Cardiac septum (tissue), 1 donor: ENCODE data around the gene AGAP5. TPM values are rescaled to one million over a fixed set of nuclear protein-coding genes. Genes with fewer than 3 reads are reported as not detected.
"Not testable (repeated sequence)": the region's sequence is repeated elsewhere in the genome, so short reads cannot be mapped to it uniquely, and the experiment has no call there.

Experiments used
- DNase-seq: peaks from one replicate; pipeline ENCODE4 v3.0.0-alpha.2; 2020; ENCODE audit warnings: low spot score
- intact Hi-C: fragments of 100-400 bp; cut with DNase I; formaldehyde crosslinking; loops from one replicate; pipeline ENCODE4 v1.14.0; 2022
- total RNA-seq: library from RNA; stranded (reverse); fragmentation: NEBNext Ultra II Directional; extraction: Animal tissue kit (Norgen Biotek cat#: 25700); gene quantifications from one replicate; pipeline ENCODE4 v1.2.1, GENCODE V29; 2021
- donor health status: DM: no; HTN: no; CAD: no.

Gene AGAP5
- total RNA-seq, 1 donor from 2014 or later = 5.2 TPM

DNA sequence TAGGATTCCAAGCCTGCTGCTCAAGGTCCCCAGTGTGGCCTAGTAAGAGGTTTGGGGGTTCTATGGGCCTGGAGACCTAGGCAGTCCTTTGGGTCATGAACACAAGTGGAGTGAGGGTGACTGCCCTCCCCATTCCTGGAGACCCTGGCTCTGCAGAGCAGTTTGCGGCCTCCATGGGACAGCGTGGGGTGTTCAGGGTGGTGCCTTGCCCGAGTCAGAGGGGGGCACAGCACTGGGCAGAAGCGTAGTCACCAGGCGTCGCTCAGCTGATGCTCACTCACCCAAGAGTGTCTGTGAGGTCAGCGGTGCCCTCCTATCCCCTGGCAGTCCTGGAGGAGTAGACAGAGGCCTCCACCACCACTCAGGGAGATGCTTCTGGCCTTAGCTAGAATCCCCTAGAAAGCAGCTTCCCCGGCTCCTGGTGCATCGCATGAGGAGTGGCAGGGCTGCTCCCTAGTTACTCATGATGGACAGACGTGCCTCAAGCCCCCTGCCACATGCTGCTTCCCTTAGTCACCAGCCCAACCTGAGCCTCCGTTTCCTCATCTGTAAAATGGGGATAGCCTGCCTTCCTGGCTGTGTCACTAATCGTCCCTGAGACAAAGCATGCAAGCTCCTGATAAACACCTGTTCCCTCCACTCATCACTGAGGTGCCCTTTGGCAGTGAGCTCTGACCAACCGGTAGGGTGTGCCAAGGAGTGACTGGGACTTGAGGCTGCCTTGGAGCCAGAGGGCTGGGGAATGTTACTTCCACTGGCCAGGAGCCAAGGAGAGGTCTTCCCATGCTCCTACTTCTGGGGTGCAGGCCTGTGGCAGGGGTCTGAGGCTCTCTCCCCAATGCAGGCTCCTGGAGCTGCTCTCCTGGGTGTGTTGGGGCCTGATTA, 33.5 kb downstream of the AGAP5 start:
- intact Hi-C loops = not testable (repeated sequence)

DNA sequence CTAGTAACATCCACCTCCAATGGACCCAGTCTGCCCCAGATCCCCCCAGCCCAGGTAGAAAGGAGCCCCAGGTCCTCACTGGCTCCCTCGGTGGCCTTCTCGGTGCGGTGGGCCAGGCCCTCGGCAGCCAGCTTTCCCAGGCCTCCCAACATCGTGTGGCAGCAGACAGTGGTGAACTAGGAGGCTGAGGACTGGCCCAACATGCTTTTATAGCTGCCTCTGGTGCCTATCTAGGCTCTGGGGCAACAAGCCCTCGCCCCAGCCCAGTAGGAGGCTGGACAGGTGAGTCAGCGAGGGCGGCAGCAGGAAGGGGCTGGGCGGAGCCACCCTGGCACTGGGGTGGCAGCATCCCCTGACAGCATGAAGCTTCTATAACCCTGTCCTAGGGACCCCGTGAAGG, 34.3 kb downstream of the AGAP5 start:
- intact Hi-C loops = not testable (repeated sequence)

More for the DNA sequence above, 33.5 kb downstream of the AGAP5 start:
- not testable (repeated sequence) for DNase-seq

GRCh38 chr10:73662705-73663104, 35.2 kb downstream of the AGAP5 start:
- DNase-seq, intact Hi-C loops: not testable (repeated sequence)

More for the DNA sequence above, 34.3 kb downstream of the AGAP5 start:
- not testable (repeated sequence) for DNase-seq

GRCh38 chr10:73655990-73656298, 42.0 kb downstream of the AGAP5 start, which contains the start of gene SYNPO2L:
TSS of gene SYNPO2L (minus strand) at chr10:73656029. CDS start at chr10:73655922, 107 bp downstream.
- peak; percentile 83 for DNase-seq
- intact Hi-C loops = no loop called here

- DNase-seq = no peak
- intact Hi-C loops = no loop called here
Observed at GRCh38 chr10:73655257-73655989, 42.5 kb downstream of the AGAP5 start.

DNA sequence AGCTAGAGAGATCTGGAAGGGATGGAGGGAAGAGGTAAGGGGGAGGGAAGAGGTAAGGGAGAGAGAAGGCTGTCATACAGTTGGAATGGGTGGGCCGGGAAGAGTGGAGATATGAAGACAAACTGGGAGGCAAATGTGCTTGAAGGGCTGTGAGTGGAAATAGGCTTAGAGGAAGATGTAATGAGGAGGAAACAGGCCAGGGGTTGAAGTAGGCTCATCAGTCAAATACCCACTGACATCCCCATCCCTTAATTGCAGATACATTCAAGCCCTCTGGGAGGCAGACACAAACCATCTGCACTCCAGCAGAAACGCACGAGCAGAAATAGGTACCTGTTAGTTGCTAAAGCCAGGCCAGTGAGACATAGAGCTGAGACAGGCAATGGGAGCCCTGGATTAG, 44.2 kb downstream of the AGAP5 start:
- intact Hi-C loops = loop anchor here (5.0 kb wide), 2 partner anchors 76 to 119 kb away; a partner anchor contains a TSS
- no peak for DNase-seq

- intact Hi-C loops = loop anchor here (5.0 kb wide), 2 partner anchors 76 to 119 kb away; a partner anchor contains a TSS
- no peak for DNase-seq
Observed at GRCh38 chr10:73653195-73653594, 44.7 kb downstream of the AGAP5 start.

DNA sequence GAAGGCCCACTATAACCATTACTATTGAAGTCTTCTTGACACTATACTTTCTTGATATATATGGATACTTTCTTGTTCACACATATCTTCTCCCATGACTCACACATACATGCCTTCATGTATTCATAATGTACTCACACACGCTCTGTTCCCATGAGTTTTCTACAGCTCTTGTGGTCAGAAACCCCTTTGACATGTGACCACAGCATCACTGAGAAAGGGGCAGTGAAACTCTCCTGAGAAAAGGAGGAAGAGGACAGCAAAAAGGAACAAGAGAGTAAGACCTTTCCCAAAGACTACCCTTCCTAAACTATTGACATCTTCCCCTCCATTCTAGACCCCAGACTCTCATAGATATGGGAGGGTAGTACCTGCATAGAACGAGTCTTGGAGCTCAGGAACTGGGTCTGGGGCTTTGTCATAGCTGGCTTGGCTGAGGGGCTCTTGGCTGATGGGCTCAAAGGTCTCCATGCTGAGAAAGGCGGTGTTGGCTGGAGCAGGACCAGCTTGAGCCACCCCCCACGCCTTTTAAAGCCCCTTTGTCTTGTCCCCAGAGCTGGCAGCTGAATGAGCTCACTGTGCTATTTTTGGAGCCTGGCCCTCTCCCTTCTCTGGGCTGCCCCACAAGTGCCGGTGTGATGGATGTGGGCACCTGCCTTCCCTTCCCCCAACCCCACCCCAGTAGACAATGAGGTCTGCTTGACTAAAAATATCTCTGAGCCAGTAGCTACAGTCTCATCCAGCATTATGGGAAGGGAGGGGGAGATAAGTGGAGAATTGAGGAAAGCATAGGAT, 47.2 kb downstream of the AGAP5 start:
- intact Hi-C loops = loop anchor here (5.0 kb wide), 2 partner anchors 73 to 122 kb away; a partner anchor contains a TSS
- peak; percentile 89 for DNase-seq

DNA sequence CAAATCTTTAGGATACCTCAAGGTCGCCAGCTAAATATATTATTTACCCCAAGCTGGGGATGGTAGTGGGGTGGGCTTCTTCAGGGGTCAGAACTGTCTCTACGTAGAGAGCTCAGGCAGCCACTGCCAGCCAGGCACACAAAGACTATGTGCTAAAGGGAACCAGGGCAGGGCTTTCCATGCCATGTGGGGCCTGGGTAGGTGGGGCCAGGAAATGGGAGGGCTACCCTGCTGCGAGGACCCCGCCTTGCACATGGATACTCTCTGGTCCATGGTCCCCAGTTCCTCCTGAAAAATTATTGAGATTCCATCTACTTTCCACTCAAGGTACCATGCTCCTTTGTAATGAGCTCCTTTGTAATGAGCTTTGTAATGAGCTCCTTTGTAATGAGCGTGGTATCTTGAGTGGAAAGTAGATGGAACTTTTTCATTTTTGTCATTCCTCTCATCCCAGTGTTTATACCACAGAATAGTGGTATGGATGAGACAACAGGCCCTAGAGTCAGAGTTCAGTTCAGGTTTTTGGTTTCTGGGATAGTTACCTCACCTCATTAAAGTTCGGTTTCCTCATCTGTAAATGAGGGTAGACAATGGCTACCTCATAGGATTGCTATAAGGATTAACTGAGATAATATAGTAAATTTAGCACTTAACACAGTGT, 47.9 kb downstream of the AGAP5 start:
- intact Hi-C loops = loop anchor here (5.0 kb wide), 3 partner anchors 73 to 122 kb away; a partner anchor contains a TSS

GRCh38 chr10:73648975-73649829, 48.7 kb downstream of the AGAP5 start:
- DNase-seq = no peak
- intact Hi-C loops = loop anchor here (5.0 kb wide), 1 partner anchor 83 kb away; no protein-coding TSS in a partner anchor

More for the DNA sequence above, 47.9 kb downstream of the AGAP5 start:
- DNase-seq = no peak

GRCh38 chr10:73647875-73648651, 49.8 kb downstream of the AGAP5 start:
- no peak for DNase-seq
- intact Hi-C loops = loop anchor here (5.0 kb wide), 1 partner anchor 84 kb away; no protein-coding TSS in a partner anchor

DNA sequence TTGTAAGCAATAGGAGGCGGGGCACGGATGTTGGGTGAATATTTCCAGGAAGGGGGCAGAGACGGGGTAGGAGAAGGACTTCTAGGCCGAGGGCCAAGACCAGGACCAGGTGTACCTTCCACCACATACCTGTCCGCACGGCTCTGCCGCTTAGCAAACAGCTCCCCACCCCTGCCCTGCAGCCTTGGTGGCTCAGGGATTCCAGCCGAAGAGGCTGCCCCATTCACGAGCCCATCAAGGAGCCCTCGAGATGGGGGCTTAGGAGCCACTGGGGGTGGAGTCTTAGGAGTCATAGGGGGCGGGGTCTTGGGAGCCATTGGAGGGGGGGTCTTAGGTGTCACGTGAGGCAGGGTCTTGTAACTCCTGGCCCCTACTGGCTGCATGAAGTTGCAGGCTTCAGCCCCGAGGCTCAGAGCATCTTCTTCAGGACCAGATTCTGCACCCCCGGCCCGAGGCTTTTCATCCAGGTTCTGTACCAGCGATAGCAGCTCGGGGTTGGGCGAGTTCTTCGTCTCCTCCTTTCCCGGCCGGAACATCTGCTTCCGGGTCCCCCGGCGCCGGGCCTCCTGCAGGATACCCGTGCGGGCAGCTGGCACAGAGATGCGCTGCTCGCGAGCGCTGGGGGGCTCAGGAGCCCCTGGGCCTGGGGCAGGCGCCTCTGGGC, 50.6 kb downstream of the AGAP5 start:
- no peak for DNase-seq
- intact Hi-C loops = loop anchor here (5.0 kb wide), 1 partner anchor 85 kb away; no protein-coding TSS in a partner anchor

- no peak for DNase-seq
- intact Hi-C loops = loop anchor here (5.0 kb wide), 1 partner anchor 86 kb away; no protein-coding TSS in a partner anchor
Observed at GRCh38 chr10:73646598-73647041, 51.3 kb downstream of the AGAP5 start.

- DNase-seq = no peak
- intact Hi-C loops = loop anchor here (5.0 kb wide), 1 partner anchor 87 kb away; no protein-coding TSS in a partner anchor
Observed at GRCh38 chr10:73645251-73645650, 52.7 kb downstream of the AGAP5 start.

DNA sequence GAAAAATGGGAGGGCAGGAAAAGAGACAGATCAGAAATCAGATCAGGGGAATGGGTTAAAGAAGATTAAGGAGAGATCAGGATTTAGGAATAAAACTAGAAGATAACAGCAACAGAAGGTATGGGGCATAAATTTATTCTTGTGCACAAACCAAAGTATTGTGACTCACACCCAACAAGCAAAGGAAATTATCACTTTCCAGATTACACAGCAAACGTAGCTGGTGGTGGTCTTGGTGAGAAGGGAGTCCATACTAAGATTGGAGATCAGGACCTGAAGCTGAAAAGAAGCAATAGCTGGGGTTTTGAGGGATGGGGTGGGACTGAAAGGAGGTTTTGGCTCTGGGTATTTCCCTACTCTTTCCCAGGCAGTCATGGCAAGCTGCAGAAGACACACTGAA, 53.1 kb downstream of the AGAP5 start:
- DNase-seq = no peak
- intact Hi-C loops = loop anchor here (1.0 to 5.0 kb wide), 2 partner anchors 88 to 115 kb away; no protein-coding TSS in a partner anchor

- no peak for DNase-seq
- intact Hi-C loops = loop anchor here (1.0 kb wide), 1 partner anchor 115 kb away; no protein-coding TSS in a partner anchor
Observed at GRCh38 chr10:73644015-73644743, 53.7 kb downstream of the AGAP5 start.
